ENCODE results near the gene PCDHGB1.

DNA sequence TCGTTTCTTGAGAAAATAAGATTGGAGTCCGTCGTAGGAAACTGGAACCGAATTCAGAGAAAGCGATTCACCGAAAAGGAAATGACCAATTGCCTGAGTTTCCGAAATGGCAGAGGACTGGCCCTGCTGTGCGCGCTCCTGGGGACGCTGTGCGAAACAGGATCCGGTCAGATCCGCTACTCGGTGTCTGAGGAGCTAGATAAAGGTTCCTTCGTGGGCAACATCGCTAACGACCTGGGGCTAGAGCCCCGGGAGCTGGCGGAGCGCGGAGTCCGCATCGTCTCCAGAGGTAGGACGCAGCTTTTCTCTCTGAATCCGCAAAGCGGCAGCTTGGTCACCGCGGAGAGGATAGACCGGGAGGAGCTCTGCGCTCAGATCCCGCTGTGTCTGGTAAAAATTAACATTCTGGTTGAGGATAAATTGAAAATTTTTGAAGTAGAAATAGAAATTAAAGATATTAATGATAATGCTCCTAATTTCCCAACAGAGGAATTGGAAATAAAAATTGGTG, 5.9 kb upstream of the PCDHGB1 start:
- TF ChIP-seq CTCF (conservative IDR thresholded peaks at IDR 0.05; ENCODE audit: low read length) (no peak; the same call in 1 of the 2 replicates), EZH2phosphoT487 (IDR thresholded peaks at IDR 0.05; ENCODE audit: borderline replicate concordance, low read depth, low read length) (no peak)

Measured in OCI-LY7 (cell line).